Prostate gland (tissue), 2 donors: ENCODE measurements around the gene MBD3L5. TPM values are rescaled to one million over a fixed set of nuclear protein-coding genes. Genes with fewer than 3 reads are reported as not detected.
"Not testable (repeated sequence)": the region's sequence is repeated elsewhere in the genome, so short reads cannot be mapped to it uniquely, and the experiment has no call there.

Experiments
- DNase-seq: peaks from one replicate; pipeline ENCODE4 v3.0.0-alpha.2; 2019; ENCODE audit warnings: low spot score
- H3K27ac ChIP-seq, 2 donors: fragments of 200-600 bp; sonication (generic); 2 replicates each; pipeline ENCODE4 v1.5.1; 2017 to 2019
- H3K27me3 ChIP-seq: fragments of 200-600 bp; sonication (generic); replicated peaks from 2 replicates; pipeline ENCODE4 v1.5.1; 2019; ENCODE audit not compliant: insufficient read depth
- H3K36me3 ChIP-seq, 2 donors: fragments of 200-600 bp; sonication (generic); 1 replicate in 1 of 2; 2 replicates in 1 of 2; pipeline versions ENCODE4 v1.5.1 to v1.8.1; 2017 to 2019
- H3K4me1 ChIP-seq: fragments of 200-600 bp; sonication (generic); replicated peaks from 2 replicates; pipeline ENCODE4 v1.5.1; 2019
- H3K4me3 ChIP-seq, 2 donors: fragments of 200-600 bp; sonication (generic); 2 replicates each; pipeline ENCODE4 v1.5.1; 2017 to 2019
- H3K9me3 ChIP-seq: fragments of 200-600 bp; sonication (generic); 2 replicates; pipeline ENCODE4 v1.5.1; 2017
- POLR2A ChIP-seq: fragments of 450-650 bp; IDR thresholded peaks from one replicate; pipeline ENCODE4 v1.6.1; 2016; ENCODE audit warnings: antibody characterized with exemption, mild to moderate bottlenecking
- POLR2AphosphoS5 ChIP-seq: sonication (generic); formaldehyde crosslinking; IDR thresholded peaks from one replicate; pipeline ENCODE4 v1.6.1; 2017; ENCODE audit warnings: antibody characterized with exemption
- WGBS: methylation state at CpG from one replicate; pipeline ENCODE4 v1.1.5; 2018; 5-methylcytosine and 5-hydroxymethylcytosine counted together
- intact Hi-C: fragments of 100-400 bp; cut with DNase I; formaldehyde crosslinking; loops from one replicate; pipeline ENCODE4 v1.14.2; 2022
- total RNA-seq, 2 donors: library from RNA; depleted of rRNA; stranded (reverse); fragments of >200 nt; gene quantifications; one replicate each; pipeline ENCODE4 v1.1.0, GENCODE V29; 2016
- TF ChIP-seq, protein P1 (sequence below), 4 experiments: fragments of 200-600 bp in 2 of 4; fragments of 450-650 bp in 2 of 4; sonication (generic) in 2 of 4; IDR thresholded peaks; 1 replicate in 3 of 4; 2 replicates in 1 of 4; pipeline ENCODE4 v1.5.1; 2016 to 2019; ENCODE audit warnings: antibody characterized with exemption in 4 of 4, mild to moderate bottlenecking in 2 of 4, moderate library complexity in 2 of 4

The MBD3L5 gene
- total RNA-seq: not detected

DNA sequence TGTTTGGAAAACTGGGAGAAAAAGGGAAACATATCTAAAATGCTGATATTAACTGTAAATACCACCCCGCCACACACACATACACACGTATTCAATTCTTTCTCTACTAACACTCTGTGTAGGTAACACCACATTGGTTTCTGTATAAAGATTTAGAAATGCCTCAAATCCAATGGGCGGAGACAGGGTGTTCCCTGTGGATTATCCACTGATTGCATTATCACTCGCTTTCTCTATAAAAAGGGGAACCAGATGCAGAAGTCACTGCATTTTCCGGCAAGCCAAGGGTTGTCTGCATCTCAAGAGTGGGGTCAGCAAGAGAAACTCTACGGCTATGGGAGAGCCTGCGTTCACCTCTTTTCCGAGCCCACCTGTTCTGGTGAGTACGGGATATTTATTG lies at the start of gene MBD3L5:
MBD3L5 (plus strand) TSS at position 301 of the 400 bp plus-strand sequence; CDS start at position 335, 34 bp downstream.
- intact Hi-C loops, H3K4me1 ChIP-seq, H3K36me3 ChIP-seq, H3K4me3 ChIP-seq, H3K9me3 ChIP-seq, H3K27ac ChIP-seq, H3K27me3 ChIP-seq, DNase-seq: not testable (repeated sequence)
- 100% methylated on average over 1 of the region's 9 CpGs for WGBS

DNA sequence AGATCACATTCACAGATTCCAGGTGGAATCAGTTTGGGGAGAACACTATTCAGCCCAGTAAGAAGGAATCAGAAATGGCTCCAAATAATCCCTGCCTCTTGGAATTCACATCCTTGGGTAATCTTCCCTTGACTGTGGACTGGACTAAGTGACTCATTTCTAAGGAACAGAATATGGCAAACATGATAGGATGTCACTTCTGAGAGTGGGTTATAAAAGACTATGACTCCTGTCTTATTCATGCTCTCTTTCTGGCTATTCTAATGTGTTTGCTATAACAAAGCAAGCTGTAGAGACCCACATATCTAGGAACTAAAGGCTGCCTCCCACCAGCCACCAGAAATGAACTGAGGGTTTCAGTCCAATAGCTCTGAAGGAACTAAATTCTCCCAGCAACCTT lies 46.9 kb upstream of the MBD3L5 start:
- Histone ChIP-seq H3K4me3 (no peak overlapping the region), H3K4me1 (no peaks in the 10 kb centered on the region), H3K9me3 (no peaks in the 10 kb centered on the region), H3K27ac (no peak overlapping the region), H3K36me3 (no peaks in the 10 kb centered on the region), H3K27me3 (no peaks in the 10 kb centered on the region)
- intact Hi-C loops: no loop called here
- TF ChIP-seq POLR2AphosphoS5 (no peak), POLR2A (no peak)
- TF ChIP-seq, protein P1, sequence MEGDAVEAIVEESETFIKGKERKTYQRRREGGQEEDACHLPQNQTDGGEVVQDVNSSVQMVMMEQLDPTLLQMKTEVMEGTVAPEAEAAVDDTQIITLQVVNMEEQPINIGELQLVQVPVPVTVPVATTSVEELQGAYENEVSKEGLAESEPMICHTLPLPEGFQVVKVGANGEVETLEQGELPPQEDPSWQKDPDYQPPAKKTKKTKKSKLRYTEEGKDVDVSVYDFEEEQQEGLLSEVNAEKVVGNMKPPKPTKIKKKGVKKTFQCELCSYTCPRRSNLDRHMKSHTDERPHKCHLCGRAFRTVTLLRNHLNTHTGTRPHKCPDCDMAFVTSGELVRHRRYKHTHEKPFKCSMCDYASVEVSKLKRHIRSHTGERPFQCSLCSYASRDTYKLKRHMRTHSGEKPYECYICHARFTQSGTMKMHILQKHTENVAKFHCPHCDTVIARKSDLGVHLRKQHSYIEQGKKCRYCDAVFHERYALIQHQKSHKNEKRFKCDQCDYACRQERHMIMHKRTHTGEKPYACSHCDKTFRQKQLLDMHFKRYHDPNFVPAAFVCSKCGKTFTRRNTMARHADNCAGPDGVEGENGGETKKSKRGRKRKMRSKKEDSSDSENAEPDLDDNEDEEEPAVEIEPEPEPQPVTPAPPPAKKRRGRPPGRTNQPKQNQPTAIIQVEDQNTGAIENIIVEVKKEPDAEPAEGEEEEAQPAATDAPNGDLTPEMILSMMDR (IDR thresholded peaks at IDR 0.05): no peak
- DNase-seq: no peak

DNA sequence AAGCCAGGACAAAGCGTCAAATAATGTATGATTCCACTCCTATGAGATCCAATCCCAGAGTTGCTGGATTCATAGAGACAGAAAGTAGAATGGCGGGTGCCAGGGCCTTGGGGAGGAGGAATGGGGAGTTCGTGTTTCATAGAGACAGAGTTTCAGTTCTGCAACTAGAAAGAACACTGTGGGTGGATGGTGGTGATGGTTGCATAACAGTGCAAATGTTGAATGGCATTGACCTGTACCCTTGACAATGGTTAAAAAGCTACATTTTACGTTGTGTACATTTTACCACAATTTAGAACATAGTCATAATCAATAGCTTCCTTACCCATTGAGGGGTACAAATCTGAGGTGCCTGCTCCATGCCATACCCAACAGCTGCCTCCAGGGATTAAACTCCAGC lies 42.5 kb upstream of the MBD3L5 start:
- 57% methylated on average over 4 of the region's 4 CpGs for WGBS
- no peaks in the 10 kb centered on the region for H3K4me1 ChIP-seq
- no peaks in the 10 kb centered on the region for H3K36me3 ChIP-seq
- no peaks in the 10 kb centered on the region for H3K9me3 ChIP-seq
- DNase-seq: no peak
- H3K27me3 ChIP-seq: no peaks in the 10 kb centered on the region
- TF ChIP-seq, protein P1 (IDR thresholded peaks at IDR 0.05): no peak
- TF ChIP-seq POLR2AphosphoS5: no peak
- no peak for TF ChIP-seq POLR2A
- H3K4me3 ChIP-seq: no peak overlapping the region
- intact Hi-C loops: no loop called here
- H3K27ac ChIP-seq: no peak overlapping the region

DNA sequence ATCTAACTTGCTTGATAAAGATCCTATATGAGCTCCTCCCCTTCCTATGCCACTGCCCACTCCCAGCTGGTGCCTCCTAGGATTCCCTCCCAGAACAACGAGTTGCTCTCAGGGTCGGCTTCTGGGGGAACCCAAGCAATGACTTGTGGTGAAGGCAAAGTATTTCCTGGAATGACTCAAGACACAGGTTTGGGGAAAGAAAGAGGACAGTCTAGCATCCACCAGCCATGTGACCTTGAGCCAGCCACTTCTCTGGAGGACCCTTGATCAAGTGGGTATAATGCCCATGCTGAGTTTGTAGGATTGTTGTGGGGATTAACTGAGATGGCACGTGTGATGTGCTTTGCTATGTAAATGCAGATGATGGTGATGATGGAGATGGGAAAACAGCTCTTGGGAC lies 42.1 kb upstream of the MBD3L5 start:
- Histone ChIP-seq H3K27ac (no peak overlapping the region), H3K4me1 (no peaks in the 10 kb centered on the region), H3K27me3 (no peaks in the 10 kb centered on the region), H3K36me3 (no peaks in the 10 kb centered on the region), H3K4me3 (no peak overlapping the region), H3K9me3 (no peaks in the 10 kb centered on the region)
- no peak for DNase-seq
- TF ChIP-seq POLR2AphosphoS5 (no peak), POLR2A (no peak)
- TF ChIP-seq, protein P1 (IDR thresholded peaks at IDR 0.05): no peak
- intact Hi-C loops: no loop called here
- 56% methylated on average over 3 of the region's 3 CpGs for WGBS

DNA sequence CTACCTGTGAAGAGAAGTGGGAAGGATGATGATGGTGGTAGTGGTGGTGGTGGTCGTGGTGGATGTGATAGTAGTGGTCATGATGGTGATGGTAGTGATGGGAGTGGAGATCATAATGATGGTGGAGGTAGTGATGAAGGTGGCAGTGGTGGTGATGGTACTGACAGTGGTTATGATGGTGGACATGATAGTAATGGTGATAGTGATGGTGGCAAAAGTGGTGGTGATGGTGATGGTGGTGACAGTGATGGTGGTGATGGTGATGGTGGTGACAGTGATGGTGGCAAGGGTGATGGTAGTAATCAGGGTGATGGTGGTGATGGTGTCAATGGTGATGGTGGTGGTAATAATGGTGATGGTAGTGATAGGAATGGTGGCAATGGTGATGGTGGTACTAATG lies 35.3 kb upstream of the MBD3L5 start:
- DNase-seq: no peak
- no peak for TF ChIP-seq POLR2AphosphoS5
- TF ChIP-seq, protein P1 (IDR thresholded peaks at IDR 0.05): no peak
- no peak for TF ChIP-seq POLR2A
- Histone ChIP-seq H3K27me3 (no peaks in the 10 kb centered on the region), H3K36me3 (no peaks in the 10 kb centered on the region), H3K9me3 (no peaks in the 10 kb centered on the region), H3K4me1 (no peaks in the 10 kb centered on the region), H3K4me3 (no peak overlapping the region), H3K27ac (no peak overlapping the region)
- WGBS: 74% methylated on average over 1 of the region's 1 CpG
- intact Hi-C loops: no loop called here
